IPS-18a (cell line): Measurements from ENCODE around the gene CCNL2.
"Not testable (repeated sequence)": the region's sequence is repeated elsewhere in the genome, so short reads cannot be mapped to it uniquely, and the experiment has no call there.

ENCODE experiments used
- H3K27ac ChIP-seq: one replicate; pipeline ENCODE4 v1.5.1; 2013; ENCODE audit warnings: low read length
- H3K27me3 ChIP-seq: one replicate; pipeline ENCODE4 v1.6.1; 2013; ENCODE audit warnings: mild to moderate bottlenecking, low read length; ENCODE audit not compliant: control insufficient read depth, insufficient read depth
- H3K36me3 ChIP-seq: one replicate; pipeline ENCODE4 v1.6.1; 2013; ENCODE audit warnings: low read depth, low read length; ENCODE audit not compliant: control insufficient read depth
- H3K4me1 ChIP-seq: one replicate; pipeline ENCODE4 v1.6.1; 2013; ENCODE audit warnings: low read depth, low read length; ENCODE audit not compliant: control insufficient read depth
- H3K4me3 ChIP-seq: one replicate; pipeline ENCODE4 v1.5.1; 2013; ENCODE audit warnings: low read length
- H3K9ac ChIP-seq: one replicate; pipeline ENCODE4 v1.6.1; 2013; ENCODE audit warnings: mild to moderate bottlenecking, low read length, moderate library complexity
- H3K9me3 ChIP-seq: one replicate; pipeline ENCODE4 v1.6.1; 2013; ENCODE audit warnings: low read depth, low read length; ENCODE audit not compliant: control insufficient read depth

CCNL2 gene

GRCh38 chr1:1422465-1423244 lies 23.5 kb upstream of the CCNL2 start:
- Histone ChIP-seq H3K27ac (no peak overlapping the region), H3K4me1 (peaks cover 26% of the 10 kb centered on the region), H3K9me3 (no peaks in the 10 kb centered on the region), H3K27me3 (no peaks in the 10 kb centered on the region), H3K9ac (no peak overlapping the region), H3K4me3 (no peak overlapping the region), H3K36me3 (no peaks in the 10 kb centered on the region)

- no peak overlapping the region for H3K9ac ChIP-seq
- H3K4me3 ChIP-seq, result no peak overlapping the region
- H3K27ac ChIP-seq, result no peak overlapping the region
- no peaks in the 10 kb centered on the region for H3K9me3 ChIP-seq
- H3K27me3 ChIP-seq, result no peaks in the 10 kb centered on the region
- no peaks in the 10 kb centered on the region for H3K36me3 ChIP-seq
- H3K4me1 ChIP-seq, result peaks cover 26% of the 10 kb centered on the region
Measured at GRCh38 chr1:1421907-1422464, 22.9 kb upstream of the CCNL2 start.

GRCh38 chr1:1421147-1421906 lies 22.2 kb upstream of the CCNL2 start, which contains the start of gene ANKRD65:
Gene ANKRD65, minus strand, starts transcription at chr1:1421276. Its CDS starts 271 bp downstream, at chr1:1421005.
- no peak within 1 kb of the TSS for H3K4me3 ChIP-seq
- peaks cover 22% of the 10 kb centered on the region for H3K4me1 ChIP-seq
- H3K27ac ChIP-seq, result no peak within 1 kb of the TSS

GRCh38 chr1:1420654-1421141 lies 21.6 kb upstream of the CCNL2 start:
- Histone ChIP-seq H3K36me3 (no peaks in the 10 kb centered on the region), H3K9me3 (no peaks in the 10 kb centered on the region), H3K4me3 (no peak overlapping the region), H3K9ac (no peak overlapping the region), H3K27ac (no peak overlapping the region), H3K27me3 (no peaks in the 10 kb centered on the region), H3K4me1 (peaks cover 17% of the 10 kb centered on the region)

More at GRCh38 chr1:1421147-1421906, 22.2 kb upstream of the CCNL2 start, which contains the start of gene ANKRD65:
- Histone ChIP-seq H3K9me3 (no peaks in the 10 kb centered on the region), H3K36me3 (no peaks in the 10 kb centered on the region), H3K27me3 (no peaks in the 10 kb centered on the region), H3K9ac (no peak within 1 kb of the TSS)

GRCh38 chr1:1419813-1420653 lies 20.9 kb upstream of the CCNL2 start:
- H3K27me3 ChIP-seq, result no peaks in the 10 kb centered on the region
- H3K9ac ChIP-seq, result no peak overlapping the region
- H3K27ac ChIP-seq, result no peak overlapping the region
- no peaks in the 10 kb centered on the region for H3K36me3 ChIP-seq
- peaks cover 13% of the 10 kb centered on the region for H3K4me1 ChIP-seq
- H3K4me3 ChIP-seq, result no peak overlapping the region
- no peaks in the 10 kb centered on the region for H3K9me3 ChIP-seq

- Histone ChIP-seq H3K4me3 (no peak overlapping the region), H3K27ac (no peak overlapping the region), H3K27me3 (no peaks in the 10 kb centered on the region), H3K4me1 (peaks cover 13% of the 10 kb centered on the region), H3K9ac (no peak overlapping the region), H3K9me3 (no peaks in the 10 kb centered on the region), H3K36me3 (no peaks in the 10 kb centered on the region)
Measured at GRCh38 chr1:1419363-1419812, 20.3 kb upstream of the CCNL2 start.

- H3K27ac ChIP-seq, result no peak overlapping the region
- H3K9ac ChIP-seq, result no peak overlapping the region
- no peaks in the 10 kb centered on the region for H3K36me3 ChIP-seq
- no peaks in the 10 kb centered on the region for H3K27me3 ChIP-seq
- H3K4me3 ChIP-seq, result no peak overlapping the region
- peaks cover 13% of the 10 kb centered on the region for H3K4me1 ChIP-seq
- H3K9me3 ChIP-seq, result no peaks in the 10 kb centered on the region
Measured at GRCh38 chr1:1418464-1419362, 19.6 kb upstream of the CCNL2 start.

GRCh38 chr1:1417825-1418463 lies 18.8 kb upstream of the CCNL2 start:
- H3K4me3 ChIP-seq, H3K27ac ChIP-seq, H3K9me3 ChIP-seq, H3K27me3 ChIP-seq, H3K36me3 ChIP-seq, H3K9ac ChIP-seq: not testable (repeated sequence)
- peaks cover 13% of the 10 kb centered on the region for H3K4me1 ChIP-seq

GRCh38 chr1:1417396-1417795 lies 18.3 kb upstream of the CCNL2 start:
- not testable (repeated sequence) for H3K27me3 ChIP-seq, H3K9me3 ChIP-seq, H3K9ac ChIP-seq, H3K27ac ChIP-seq, H3K36me3 ChIP-seq, H3K4me3 ChIP-seq, H3K4me1 ChIP-seq

- Histone ChIP-seq H3K4me3 (no peak overlapping the region), H3K9ac (no peak overlapping the region), H3K36me3 (no peaks in the 10 kb centered on the region), H3K4me1 (peaks cover 4% of the 10 kb centered on the region), H3K9me3 (no peaks in the 10 kb centered on the region), H3K27me3 (no peaks in the 10 kb centered on the region), H3K27ac (no peak overlapping the region)
Measured at GRCh38 chr1:1415751-1416150, 16.6 kb upstream of the CCNL2 start.
